ENCODE measurements around the gene CFD. TPM values are rescaled to one million over a fixed set of nuclear protein-coding genes. Genes with fewer than 3 reads are reported as not detected.
"Not testable (repeated sequence)": the region's sequence is repeated elsewhere in the genome, so short reads cannot be mapped to it uniquely, and the experiment has no call there.

The CFD gene
- total RNA-seq, 2 experiments from 2014 or later, result 4.4 to 5.5 TPM

DNA sequence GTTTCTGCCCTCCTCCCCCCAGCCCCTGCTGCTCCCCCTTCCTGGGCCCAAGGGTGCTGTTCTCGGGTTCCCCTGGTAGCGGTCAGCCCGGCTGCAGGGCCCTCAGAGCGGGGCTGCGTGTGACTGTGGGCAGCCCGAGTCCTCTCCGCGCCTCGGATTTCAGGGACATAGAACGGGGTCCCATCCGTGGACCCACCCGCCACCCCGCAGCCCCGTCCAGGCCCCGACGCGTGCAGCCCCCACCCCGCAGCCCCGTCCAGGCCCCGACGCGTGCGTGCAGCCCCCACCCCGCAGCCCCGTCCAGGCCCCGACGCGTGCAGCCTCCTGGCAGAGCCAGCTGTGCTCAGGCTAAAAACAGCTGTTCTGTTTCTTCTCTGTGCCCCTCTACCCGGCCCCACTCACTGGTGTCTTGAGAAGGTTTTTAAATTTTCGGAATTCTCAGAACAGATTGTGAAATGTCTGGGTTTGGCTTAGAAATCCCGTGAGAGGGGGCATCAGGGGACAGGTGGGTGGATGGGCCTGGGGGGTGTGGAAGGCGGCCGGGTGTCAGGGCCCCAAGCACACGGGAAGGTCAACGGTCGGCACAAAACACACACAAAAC, 24.2 kb upstream of the CFD start:
- POLR2A ChIA-PET, result no interaction called here
- no peak overlapping the region for H3K27ac Mint-ChIP-seq
- peaks cover 8% of the 10 kb centered on the region for H3K27me3 Mint-ChIP-seq
- H3K4me3 Mint-ChIP-seq, result no peak overlapping the region
- peaks cover 3% of the 10 kb centered on the region for H3K4me1 Mint-ChIP-seq
- DNase-seq (no peak), ATAC-seq (ENCODE audit: low read depth) (no peak)
- no peaks in the 10 kb centered on the region for H3K36me3 Mint-ChIP-seq
- no peaks in the 10 kb centered on the region for H3K9me3 Mint-ChIP-seq

DNA sequence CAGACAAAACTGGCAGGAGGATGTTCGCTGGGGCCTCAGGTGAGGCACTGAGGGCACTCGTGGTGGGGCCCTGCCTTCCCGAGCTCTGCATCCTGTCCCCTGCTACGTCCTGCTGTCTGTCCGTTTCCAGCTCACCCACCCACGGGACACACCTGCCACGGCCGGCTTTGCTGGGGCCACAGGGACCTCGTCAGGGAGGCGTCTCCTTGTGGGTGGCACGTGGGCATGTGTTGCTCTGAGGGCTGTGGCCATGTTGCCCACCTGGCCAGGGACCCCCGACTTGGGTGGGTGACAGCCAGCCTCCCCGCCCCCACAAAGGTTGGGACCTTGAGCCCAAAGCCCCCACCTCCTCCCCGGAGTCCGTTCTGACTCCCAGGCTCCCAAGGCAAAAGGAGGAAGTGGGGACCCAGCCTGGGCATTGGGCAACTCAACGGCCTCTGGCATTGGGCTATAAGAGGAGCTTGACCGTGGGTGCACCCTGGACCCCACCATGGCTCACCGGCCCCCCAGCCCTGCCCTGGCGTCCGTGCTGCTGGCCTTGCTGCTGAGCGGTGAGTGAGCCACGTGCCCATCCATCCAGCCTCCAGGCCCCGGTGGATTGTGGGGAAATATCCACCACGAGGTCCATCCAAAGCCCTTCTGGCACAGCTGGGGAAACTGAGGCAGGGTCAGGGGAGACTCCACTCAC, 18.8 kb upstream of the CFD start, which contains the start of gene PRTN3:
Gene PRTN3, plus strand, starts transcription at position 481 of the 688 bp plus-strand sequence. Its CDS starts 10 bp downstream, at position 491.
- H3K27ac Mint-ChIP-seq, result no peak within 1 kb of the TSS
- H3K4me3 Mint-ChIP-seq, result no peak within 1 kb of the TSS
- ATAC-seq (ENCODE audit: low read depth), result no peak
- POLR2A ChIA-PET, result no interaction called here
- H3K9me3 Mint-ChIP-seq, result peaks cover 3% of the 10 kb centered on the region
- no peak for DNase-seq
- H3K36me3 Mint-ChIP-seq, result peaks cover 2% of the 10 kb centered on the region
- H3K4me1 Mint-ChIP-seq, result peaks cover 7% of the 10 kb centered on the region
- peaks cover 35% of the 10 kb centered on the region for H3K27me3 Mint-ChIP-seq

- H3K9me3 Mint-ChIP-seq; DNase-seq; POLR2A ChIA-PET; H3K4me1 Mint-ChIP-seq; H3K27ac Mint-ChIP-seq; H3K36me3 Mint-ChIP-seq; ATAC-seq (ENCODE audit: low read depth); H3K4me3 Mint-ChIP-seq: not testable (repeated sequence)
- H3K27me3 Mint-ChIP-seq, result peaks cover 39% of the 10 kb centered on the region
Measured at GRCh38 chr19:842802-843179, 16.7 kb upstream of the CFD start.

DNA sequence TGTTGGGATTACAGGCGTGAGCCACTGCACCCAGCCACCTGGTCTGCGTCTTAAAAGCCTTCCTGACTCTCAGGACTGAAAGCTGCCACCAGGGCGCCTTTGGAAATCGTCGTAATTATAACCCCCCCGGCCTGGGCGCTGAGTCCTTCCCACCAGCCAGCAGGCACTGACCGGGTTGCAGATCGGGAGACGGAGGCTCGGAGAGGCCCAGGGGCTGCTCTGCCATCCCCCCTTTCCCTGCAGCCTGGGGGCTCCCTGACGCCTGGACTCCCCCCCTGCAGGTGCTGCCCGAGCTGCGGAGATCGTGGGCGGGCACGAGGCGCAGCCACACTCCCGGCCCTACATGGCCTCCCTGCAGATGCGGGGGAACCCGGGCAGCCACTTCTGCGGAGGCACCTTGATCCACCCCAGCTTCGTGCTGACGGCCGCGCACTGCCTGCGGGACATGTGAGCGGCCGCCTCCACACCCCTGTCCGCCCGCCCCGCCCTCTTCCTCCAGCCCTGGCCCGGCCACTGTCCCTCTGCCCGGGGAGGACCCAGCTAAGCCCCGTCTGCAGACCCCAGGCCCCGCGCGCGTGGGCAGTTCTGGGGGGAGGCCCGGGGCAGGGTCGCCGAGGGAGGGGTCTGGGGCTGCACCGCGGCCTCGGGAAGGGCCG, 16.2 kb upstream of the CFD start:
- no peak overlapping the region for H3K4me3 Mint-ChIP-seq
- ATAC-seq (ENCODE audit: low read depth), result no peak
- peaks cover 2% of the 10 kb centered on the region for H3K36me3 Mint-ChIP-seq
- POLR2A ChIA-PET, result no interaction called here
- H3K27ac Mint-ChIP-seq, result no peak overlapping the region
- peaks cover 3% of the 10 kb centered on the region for H3K9me3 Mint-ChIP-seq
- H3K27me3 Mint-ChIP-seq, result peaks cover 41% of the 10 kb centered on the region
- DNase-seq, result no peak
- peaks cover 3% of the 10 kb centered on the region for H3K4me1 Mint-ChIP-seq

DNA sequence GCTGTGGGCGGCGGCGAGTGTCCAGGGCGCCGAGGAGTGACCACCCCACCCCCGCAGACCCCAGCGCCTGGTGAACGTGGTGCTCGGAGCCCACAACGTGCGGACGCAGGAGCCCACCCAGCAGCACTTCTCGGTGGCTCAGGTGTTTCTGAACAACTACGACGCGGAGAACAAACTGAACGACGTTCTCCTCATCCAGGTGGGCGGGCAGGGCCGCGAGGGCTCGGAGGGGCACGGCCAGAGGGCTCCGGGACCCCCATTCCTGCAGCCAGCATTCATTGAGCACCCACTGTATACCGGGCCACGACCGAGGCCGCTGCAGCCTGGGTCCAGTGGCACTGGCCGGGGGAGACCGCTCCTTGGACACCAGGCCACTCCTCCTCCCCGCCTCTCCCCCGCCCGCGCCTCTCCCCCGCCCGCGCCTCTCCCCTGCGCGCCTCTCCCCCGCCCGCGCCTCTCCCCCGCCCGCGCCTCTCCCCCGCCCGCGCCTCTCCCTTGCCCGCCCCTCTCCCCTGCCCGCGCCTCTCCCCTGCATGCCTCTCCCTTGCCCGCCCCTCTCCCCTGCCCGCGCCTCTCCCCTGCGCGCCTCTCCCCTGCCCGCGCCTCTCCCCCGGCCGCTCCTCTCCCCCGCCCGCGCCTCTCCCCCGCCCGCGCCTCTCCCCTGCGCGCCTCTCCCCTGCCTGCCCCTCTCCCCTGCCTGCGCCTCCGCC, 15.5 kb upstream of the CFD start:
- Mint-ChIP-seq H3K4me1 (peaks cover 3% of the 10 kb centered on the region), H3K27me3 (peaks cover 41% of the 10 kb centered on the region), H3K36me3 (peaks cover 2% of the 10 kb centered on the region), H3K9me3 (peaks cover 3% of the 10 kb centered on the region), H3K27ac (no peak overlapping the region), H3K4me3 (peak overlapping the region; percentile 48)
- ATAC-seq (ENCODE audit: low read depth), result no peak
- DNase-seq, result no peak
- POLR2A ChIA-PET, result no interaction called here

DNA sequence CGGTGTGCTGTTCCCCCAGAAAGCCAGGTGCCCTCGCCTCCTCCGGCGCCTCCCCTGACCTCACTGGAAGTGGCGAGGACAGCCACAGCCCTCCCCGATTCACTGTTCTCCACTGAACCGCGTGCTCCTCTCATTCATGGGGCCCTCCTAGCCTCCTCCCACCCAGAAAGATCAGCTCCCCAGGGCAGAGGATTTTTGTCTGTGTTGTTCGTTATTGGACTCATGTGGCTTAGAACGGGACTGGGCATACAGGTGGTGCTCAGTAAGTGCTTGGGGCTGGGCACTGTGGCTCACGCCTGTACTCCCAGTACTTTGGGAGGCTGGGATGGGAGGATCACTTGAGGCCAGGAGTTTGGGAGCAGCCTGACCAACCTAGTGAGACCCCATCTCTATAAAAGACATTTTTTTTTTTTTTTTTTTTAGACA, 14.9 kb upstream of the CFD start:
- POLR2A ChIA-PET, result no interaction called here
- H3K27ac Mint-ChIP-seq, result peak overlapping the region; percentile 56
- peaks cover 3% of the 10 kb centered on the region for H3K4me1 Mint-ChIP-seq
- H3K4me3 Mint-ChIP-seq, result peak overlapping the region; percentile 48
- peaks cover 41% of the 10 kb centered on the region for H3K27me3 Mint-ChIP-seq
- no peak for DNase-seq
- peak; percentile 69 for ATAC-seq (ENCODE audit: low read depth)
- peaks cover 3% of the 10 kb centered on the region for H3K9me3 Mint-ChIP-seq
- H3K36me3 Mint-ChIP-seq, result peaks cover 2% of the 10 kb centered on the region

- no peak for ATAC-seq (ENCODE audit: low read depth)
- H3K27me3 Mint-ChIP-seq, result peaks cover 41% of the 10 kb centered on the region
Measured at GRCh38 chr19:845707-846521, 13.6 kb upstream of the CFD start.

DNA sequence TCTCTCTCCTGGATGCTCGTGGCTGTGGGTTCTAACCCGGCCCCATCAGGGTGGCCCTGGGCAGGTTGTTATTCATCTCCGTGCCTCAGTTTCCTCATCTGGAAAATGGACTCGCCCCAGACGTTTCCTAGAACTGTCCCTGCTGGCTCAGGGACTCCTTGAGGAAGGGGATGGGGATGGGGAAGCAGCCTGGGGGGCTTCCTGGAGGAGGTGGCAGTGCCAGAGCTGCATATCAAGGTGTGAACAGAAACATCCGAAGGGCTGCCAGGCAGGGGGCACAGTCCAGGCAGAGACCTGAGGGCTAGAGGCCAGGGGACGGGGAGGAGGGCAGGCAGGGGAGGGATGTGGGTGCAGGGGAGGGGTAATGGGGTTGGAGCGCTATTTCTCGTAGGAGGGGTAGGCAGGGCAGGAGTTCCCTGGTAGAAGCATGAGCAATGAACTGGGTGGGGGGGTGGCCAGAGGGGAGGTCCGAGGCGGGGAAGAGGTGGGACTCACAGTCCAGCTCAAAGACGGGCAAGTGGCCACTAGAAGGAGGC, 11.0 kb upstream of the CFD start:
- H3K9me3 Mint-ChIP-seq, result no peaks in the 10 kb centered on the region
- H3K4me3 Mint-ChIP-seq, result no peak overlapping the region
- no peak for ATAC-seq (ENCODE audit: low read depth)
- POLR2A ChIA-PET, result interaction anchor here (1.4 kb wide), 1 partner anchor 45 kb away, joined by 3 read pairs; the partner anchor contains the start of genes MED16 and RNU6-9
- H3K27me3 Mint-ChIP-seq, result peaks cover 36% of the 10 kb centered on the region
- H3K4me1 Mint-ChIP-seq, result peaks cover 3% of the 10 kb centered on the region
- no peak for DNase-seq
- no peak overlapping the region for H3K27ac Mint-ChIP-seq
- peaks cover 2% of the 10 kb centered on the region for H3K36me3 Mint-ChIP-seq

More at GRCh38 chr19:845707-846521, 13.6 kb upstream of the CFD start:
- POLR2A ChIA-PET, result no interaction called here
- H3K9me3 Mint-ChIP-seq, result peaks cover 3% of the 10 kb centered on the region
- H3K4me3 Mint-ChIP-seq, result no peak overlapping the region
- H3K27ac Mint-ChIP-seq, result no peak overlapping the region
- peaks cover 3% of the 10 kb centered on the region for H3K4me1 Mint-ChIP-seq
- no peak for DNase-seq
- H3K36me3 Mint-ChIP-seq, result peaks cover 2% of the 10 kb centered on the region

DNA sequence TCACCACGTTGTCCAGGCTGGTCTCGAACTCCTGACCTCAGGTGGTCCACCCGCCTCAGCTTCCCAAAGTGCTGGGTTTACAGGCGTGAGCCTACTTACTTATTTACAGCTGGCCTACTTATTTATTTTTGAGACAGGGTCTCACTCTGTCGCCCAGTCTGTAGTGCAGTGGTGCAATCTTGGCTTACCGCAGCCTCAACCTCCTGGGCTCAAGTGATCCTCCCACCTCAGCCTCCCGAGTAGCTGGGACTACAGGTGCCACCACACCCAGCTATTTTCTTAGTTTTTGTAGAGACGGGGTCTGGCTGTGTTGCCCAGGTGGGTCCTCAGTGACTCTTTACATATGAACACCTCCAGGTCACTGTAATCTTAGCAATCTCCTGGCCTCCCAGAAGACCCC, 10.3 kb upstream of the CFD start:
- not testable (repeated sequence) for H3K4me3 Mint-ChIP-seq; DNase-seq; H3K36me3 Mint-ChIP-seq; H3K4me1 Mint-ChIP-seq; ATAC-seq (ENCODE audit: low read depth); H3K27ac Mint-ChIP-seq; H3K9me3 Mint-ChIP-seq
- POLR2A ChIA-PET, result interaction anchor here (1.4 kb wide), 1 partner anchor 44 kb away, joined by 3 read pairs; the partner anchor contains the start of genes MED16 and RNU6-9
- H3K27me3 Mint-ChIP-seq, result peaks cover 38% of the 10 kb centered on the region

DNA sequence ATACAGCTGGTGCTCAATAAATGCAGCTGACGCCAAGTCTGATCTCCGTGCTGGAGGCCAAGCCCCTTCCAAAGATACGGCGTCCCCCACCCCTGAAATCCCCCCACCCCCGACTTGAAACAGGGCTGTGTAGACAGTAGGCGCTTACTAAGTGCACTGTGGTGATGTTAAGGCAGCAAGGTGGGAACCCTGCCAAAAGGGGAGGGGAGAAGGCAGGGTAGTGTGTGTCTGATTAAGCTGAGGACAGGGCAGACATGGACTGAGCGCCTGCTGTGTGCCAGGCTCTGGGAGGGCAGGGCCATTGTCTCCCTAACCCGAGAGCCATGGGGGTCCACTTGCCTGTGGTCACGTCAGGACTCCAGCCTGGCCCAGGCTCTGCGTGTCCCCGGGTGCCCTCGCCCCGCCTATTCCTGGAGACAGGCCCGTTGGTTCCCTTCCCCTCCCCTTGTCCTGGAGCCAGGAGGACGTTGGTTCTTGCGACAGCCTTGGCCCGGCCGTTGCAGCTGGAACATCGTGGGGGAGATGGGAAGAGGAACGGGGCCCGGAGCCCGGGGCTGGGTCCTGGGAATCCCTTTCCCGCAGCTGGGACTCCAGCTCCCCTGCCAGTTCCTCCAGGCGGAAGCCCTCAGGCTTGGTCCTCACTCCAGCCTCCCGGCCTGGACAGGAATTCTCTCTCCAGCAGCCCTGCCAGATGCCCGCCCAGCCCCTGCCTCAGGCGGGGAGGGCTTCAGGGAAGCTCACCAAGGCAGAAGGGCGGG, 9.1 kb upstream of the CFD start:
- no peaks in the 10 kb centered on the region for H3K36me3 Mint-ChIP-seq
- peaks cover 27% of the 10 kb centered on the region for H3K27me3 Mint-ChIP-seq
- no peak for ATAC-seq (ENCODE audit: low read depth)
- POLR2A ChIA-PET, result no interaction called here
- H3K4me1 Mint-ChIP-seq, result no peaks in the 10 kb centered on the region
- no peak for DNase-seq
- H3K9me3 Mint-ChIP-seq, result no peaks in the 10 kb centered on the region
- H3K4me3 Mint-ChIP-seq, result no peak overlapping the region
- H3K27ac Mint-ChIP-seq, result no peak overlapping the region

DNA sequence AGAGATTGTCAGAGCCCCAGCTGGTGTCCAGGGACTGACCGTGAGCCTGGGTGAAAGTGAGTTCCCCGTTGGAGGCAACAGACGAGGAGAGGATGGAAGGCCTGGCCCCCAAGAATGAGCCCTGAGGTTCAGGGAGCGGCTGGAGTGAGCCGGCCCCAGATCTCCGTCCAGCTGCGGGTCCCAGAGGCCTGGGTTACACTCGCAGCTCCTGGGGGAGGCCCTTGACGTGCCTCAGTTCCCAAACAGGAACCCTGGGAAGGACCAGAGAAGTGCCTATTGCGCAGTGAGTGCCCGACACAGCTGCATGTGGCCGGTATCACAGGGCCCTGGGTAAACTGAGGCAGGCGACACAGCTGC, 8.5 kb upstream of the CFD start:
- DNase-seq, result no peak
- ATAC-seq (ENCODE audit: low read depth), result no peak
- Mint-ChIP-seq H3K4me3 (no peak overlapping the region), H3K27ac (no peak overlapping the region), H3K9me3 (no peaks in the 10 kb centered on the region), H3K36me3 (no peaks in the 10 kb centered on the region), H3K27me3 (peaks cover 23% of the 10 kb centered on the region), H3K4me1 (no peaks in the 10 kb centered on the region)
- POLR2A ChIA-PET, result no interaction called here
